Stimulated activated CD8-positive, alpha-beta memory T cell treated with anti-CD3 and anti-CD28 coated beads, Interleukin-4, amount 100 ng/mL, for 4 hours (primary cell): Measurements from ENCODE around the gene PRIM2.
"Not testable (repeated sequence)": the region's sequence is repeated elsewhere in the genome, so short reads cannot be mapped to it uniquely, and the experiment has no call there.

ENCODE experiments used
- DNase-seq, 2 donors: peaks; one replicate each; pipeline ENCODE4 v3.0.0-alpha.2; 2020; ENCODE audit warnings: low read depth in 2 of 2, low spot score in 1 of 2

PRIM2 gene

GRCh38 chr6:57444787-57445186 lies 127.4 kb downstream of the PRIM2 start:
- DNase-seq, result not testable (repeated sequence)

- not testable (repeated sequence) for DNase-seq
Observed at GRCh38 chr6:57445379-57445778, 127.9 kb downstream of the PRIM2 start.

DNA sequence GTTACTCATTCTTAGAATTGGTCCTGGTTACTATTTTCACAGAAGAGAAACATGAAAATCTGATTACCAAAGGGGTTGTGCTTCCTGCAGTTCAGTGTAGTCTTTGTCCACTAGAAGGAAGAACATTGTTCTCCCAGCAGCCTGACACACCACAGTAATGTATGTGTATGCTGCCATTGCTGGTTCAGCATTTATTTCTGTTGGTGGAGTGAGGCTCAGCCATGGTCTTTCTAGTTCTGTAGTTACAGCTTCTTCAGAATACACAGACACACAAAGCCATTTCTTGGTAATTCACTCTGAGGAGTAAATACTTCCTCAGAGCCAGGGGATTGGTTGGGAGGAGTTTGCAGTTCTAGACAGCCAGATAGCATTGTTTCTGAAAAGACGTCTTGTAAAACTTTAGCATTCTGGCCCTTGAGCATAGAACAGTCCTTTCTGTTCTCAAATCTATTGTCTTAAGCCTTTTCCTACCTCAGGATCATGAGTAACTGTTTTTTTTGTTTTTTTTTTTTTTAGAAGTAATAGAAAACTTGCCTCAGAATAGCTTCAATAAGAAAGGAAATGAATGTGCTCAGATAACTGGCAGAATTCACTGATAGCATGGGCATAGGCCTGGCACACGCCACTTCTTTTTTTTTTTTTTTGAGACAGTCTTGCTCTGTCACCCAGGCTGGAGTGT lies 128.5 kb downstream of the PRIM2 start:
- not testable (repeated sequence) for DNase-seq

DNA sequence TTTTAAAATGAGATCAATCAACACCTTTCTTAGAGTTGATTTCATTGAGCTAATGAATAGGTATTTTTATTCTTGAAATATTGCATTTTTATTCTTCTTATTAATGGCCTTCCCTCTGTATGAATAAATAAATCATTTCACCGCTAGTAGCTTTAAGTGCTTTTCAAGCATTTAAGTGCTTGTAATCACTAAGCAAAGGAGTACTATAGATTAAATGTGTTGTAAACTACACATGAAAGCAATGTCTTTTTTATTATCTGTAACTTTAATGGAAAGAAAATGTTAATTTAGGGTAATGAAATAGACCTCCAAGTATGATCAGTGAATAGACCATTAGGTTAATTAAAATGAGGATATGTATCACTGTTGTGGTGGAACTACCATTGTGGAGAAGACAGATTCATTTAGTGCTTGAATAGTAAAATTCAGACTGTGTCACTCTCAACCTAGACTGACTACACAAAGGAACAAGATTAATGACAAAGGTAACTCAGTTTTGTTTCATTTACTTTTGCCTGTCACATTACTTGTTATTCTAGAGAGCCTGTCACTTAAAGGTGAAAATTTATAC lies 132.2 kb downstream of the PRIM2 start:
- DNase-seq, result not testable (repeated sequence)

DNA sequence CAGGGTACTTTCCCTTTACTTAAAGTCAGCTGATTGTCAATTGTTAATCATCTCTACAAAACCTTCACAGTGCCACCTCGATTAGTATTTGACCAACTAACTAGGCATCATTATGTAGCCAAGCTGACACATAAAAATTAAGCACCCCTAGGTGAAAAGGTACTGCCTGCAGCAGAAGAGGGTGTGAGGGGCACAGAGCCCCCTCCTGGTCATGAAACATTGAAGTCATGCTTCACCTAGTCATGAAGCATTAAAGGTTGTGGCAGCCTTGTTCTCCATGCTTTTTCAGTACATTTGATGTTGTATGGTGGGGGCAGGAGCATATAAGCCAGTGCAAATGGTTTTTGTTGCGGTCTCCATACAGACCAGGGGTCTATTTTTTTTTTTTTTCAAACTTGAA lies 142.4 kb downstream of the PRIM2 start:
- not testable (repeated sequence) for DNase-seq

- not testable (repeated sequence) for DNase-seq
Observed at GRCh38 chr6:57461022-57461421, 143.6 kb downstream of the PRIM2 start.

DNA sequence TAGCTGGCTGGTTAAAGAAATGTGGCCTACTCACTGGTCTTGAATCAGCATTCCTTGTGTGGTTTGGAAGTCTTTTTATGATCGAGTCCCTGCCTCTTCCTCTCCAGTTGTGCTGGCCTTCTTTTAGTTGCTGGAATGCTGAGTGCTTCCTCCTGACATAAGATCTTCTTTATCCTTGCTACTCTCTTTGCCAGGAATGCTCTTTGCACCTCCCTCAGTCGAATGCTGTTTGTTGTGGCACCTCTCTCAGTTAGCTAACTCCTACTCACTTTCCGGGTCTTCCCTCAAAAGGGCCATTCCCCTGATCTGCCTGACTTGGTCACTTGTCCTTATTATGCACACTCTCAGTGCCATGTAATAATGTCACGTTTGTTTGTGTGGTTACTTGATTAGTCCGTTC lies 146.4 kb downstream of the PRIM2 start:
- not testable (repeated sequence) for DNase-seq

DNA sequence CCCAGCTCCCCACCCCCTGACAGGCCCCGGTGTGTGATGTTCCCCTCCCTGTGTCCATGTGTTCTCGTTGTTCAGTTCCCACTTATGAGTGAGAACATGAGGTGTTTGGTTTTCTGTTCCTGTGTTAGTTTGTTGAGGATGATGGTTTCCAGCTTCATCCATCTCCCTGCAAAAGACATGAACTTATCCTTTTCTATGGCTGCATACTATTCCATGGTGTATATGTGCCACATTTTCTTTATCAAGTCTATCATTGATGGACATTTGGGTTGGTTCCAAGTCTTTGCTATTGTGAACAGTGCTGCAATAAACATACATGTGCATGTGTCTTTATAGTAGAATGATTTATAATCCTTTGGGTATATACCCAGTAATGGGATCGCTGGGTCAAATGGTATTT lies 148.5 kb downstream of the PRIM2 start:
- DNase-seq, result not testable (repeated sequence)

DNA sequence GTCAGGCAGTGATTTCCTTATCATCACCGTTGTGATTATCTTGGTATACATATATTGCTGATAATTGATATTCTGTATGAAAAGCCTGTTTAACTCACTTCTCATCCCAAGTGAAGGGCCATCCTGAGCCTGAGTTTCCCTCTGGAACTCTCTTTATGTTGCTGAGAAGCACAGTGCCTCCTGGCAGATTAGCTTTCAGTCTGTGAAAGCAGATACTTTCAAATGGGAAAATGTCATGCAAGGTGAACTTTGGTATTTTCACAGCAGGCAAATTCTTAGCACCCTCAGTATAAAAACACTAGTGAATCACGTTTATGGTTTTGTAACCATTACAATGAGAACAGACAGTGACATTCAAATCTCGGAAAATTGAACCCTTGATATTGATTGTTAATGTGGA lies 151.6 kb downstream of the PRIM2 start:
- DNase-seq, result no peak

- not testable (repeated sequence) for DNase-seq
Observed at GRCh38 chr6:57470148-57470547, 152.7 kb downstream of the PRIM2 start.

DNA sequence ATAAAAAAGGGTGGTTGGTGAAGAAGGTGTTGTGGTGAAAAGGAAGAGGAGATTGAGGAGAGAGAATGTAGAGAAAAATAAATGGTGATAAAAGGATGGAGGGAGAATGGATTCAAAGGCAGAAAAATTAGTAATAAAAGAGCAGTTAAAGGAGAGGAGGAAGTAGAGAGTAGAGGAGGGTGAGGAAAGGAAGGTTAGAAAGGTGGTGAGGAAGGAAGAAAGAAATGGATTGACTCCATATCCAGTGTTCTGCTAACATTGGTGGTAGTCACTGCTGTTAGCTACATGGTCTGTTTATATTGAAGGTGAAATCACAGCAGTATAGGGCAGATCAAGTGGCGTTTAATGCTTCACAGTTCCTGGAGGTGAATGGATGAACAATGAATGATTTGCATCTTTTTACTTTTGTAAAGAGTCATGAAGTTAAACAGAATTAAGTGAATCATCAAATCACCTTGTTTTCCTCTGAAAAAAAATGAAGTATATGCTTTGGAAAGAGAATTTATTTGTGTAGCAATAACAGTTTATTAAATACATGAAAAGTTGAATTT lies 154.0 kb downstream of the PRIM2 start:
- DNase-seq, result not testable (repeated sequence)

DNA sequence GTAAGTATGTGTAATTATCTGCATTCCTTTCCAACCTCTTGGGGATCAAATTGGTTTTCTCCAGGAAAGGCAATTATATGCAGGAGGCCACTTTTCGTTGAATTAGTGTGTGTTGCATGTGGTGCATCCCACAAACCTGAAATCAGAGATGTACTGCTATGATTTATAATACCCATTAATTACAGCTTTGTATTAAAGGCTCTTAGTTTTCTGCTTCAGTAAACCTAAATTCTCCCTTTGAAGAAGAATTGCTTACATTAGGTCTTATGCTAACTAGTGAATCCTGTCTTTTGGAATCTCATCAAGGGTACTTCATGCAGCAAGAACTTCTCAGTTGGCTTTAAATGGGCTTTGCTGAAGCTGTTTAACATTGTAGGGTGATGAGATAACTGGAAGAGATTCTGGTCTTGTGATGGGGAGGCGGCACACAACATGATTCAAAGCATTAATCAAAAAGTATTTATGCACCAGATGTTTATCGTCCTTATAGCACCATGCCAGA lies 155.5 kb downstream of the PRIM2 start:
- DNase-seq, result not testable (repeated sequence)

GRCh38 chr6:57474862-57475475 lies 157.5 kb downstream of the PRIM2 start:
- DNase-seq, result not testable (repeated sequence)

- not testable (repeated sequence) for DNase-seq
Observed at GRCh38 chr6:57475656-57476055, 158.2 kb downstream of the PRIM2 start.

DNA sequence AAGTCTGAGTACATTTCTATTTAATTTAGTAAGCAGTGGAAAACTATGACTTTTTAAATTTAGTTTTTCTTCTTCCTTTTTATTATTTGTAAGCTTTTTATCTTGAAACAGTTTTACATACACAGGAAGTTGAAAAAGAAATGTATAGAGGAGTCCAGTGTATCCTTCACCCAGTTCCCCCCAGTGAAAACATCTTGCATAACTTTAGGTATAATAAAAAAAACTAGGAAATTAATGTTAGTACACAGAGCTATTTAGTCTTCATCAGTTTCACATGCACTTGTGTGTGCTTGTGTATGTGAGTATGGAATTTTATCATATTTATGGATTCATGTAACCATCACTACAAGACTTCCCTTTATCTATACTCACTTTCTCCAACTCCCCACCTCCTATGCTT lies 162.8 kb downstream of the PRIM2 start:
- not testable (repeated sequence) for DNase-seq

- not testable (repeated sequence) for DNase-seq
Observed at GRCh38 chr6:57481121-57481520, 163.7 kb downstream of the PRIM2 start.

- not testable (repeated sequence) for DNase-seq
Observed at GRCh38 chr6:57482471-57482870, 165.0 kb downstream of the PRIM2 start.

- not testable (repeated sequence) for DNase-seq
Observed at GRCh38 chr6:57486494-57487081, 169.2 kb downstream of the PRIM2 start.

GRCh38 chr6:57488551-57488950 lies 171.1 kb downstream of the PRIM2 start:
- DNase-seq, result not testable (repeated sequence)

GRCh38 chr6:57489887-57490286 lies 172.5 kb downstream of the PRIM2 start:
- DNase-seq, result not testable (repeated sequence)

DNA sequence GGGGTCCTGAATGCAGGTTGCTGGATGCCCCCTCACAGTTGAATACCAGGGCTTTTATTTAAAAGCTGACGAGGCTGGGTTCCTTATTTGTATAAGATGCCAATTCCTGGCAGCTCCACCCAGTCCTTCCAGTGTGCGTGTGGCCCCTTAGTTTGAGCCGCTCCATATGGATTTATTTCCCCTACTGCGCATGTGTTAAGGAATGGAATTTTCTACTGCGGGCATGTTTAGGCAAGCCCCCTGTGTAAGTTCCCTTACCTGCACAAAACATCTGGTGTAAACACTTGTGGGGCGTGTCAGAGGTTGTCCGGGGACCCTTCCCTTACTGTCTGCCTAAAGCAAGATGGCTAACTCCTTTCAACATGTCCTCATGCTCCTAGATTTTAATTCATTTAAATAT lies 174.4 kb downstream of the PRIM2 start:
- not testable (repeated sequence) for DNase-seq
